Ishikawa (cell line): Measurements from ENCODE around the gene PLEKHA5.

ENCODE experiments used
- CEBPB ChIP-seq: IDR thresholded peaks from 2 replicates; pipeline ENCODE4 v1.6.1; 2012
- EP300 ChIP-seq: IDR thresholded peaks from 2 replicates; pipeline ENCODE4 v1.6.1; 2012; ENCODE audit warnings: borderline replicate concordance
- FOXM1 ChIP-seq: IDR thresholded peaks from 2 replicates; pipeline ENCODE4 v1.6.1; 2012; ENCODE audit warnings: low read depth, borderline replicate concordance
- MAX ChIP-seq: IDR thresholded peaks from 2 replicates; pipeline ENCODE4 v1.6.1; 2012
- RAD21 ChIP-seq: IDR thresholded peaks from 2 replicates; pipeline ENCODE4 v1.6.1; 2012; ENCODE audit warnings: low read depth
- REST ChIP-seq: IDR thresholded peaks from 2 replicates; pipeline ENCODE4 v1.6.1; 2012; ENCODE audit warnings: low read depth, mild to moderate bottlenecking
- TAF1 ChIP-seq: IDR thresholded peaks from 2 replicates; pipeline ENCODE4 v1.6.1; 2012; ENCODE audit warnings: low read depth, mild to moderate bottlenecking
- YY1 ChIP-seq: IDR thresholded peaks from 2 replicates; pipeline ENCODE4 v1.6.1; 2012; ENCODE audit warnings: low read depth

GRCh38 chr12:19239616-19240234 is 110.2 kb downstream of the PLEKHA5 start:
- TF ChIP-seq FOXM1 (no peak), EP300 (no peak), CEBPB (no peak), MAX (no peak), RAD21 (no peak), REST (no peak), YY1 (no peak), TAF1 (no peak)
